Breast epithelium (tissue), 3 donors: ENCODE data around the gene PRDX5.

ENCODE experiments used
- CTCF ChIP-seq, 3 donors: fragments of 450-650 bp; IDR thresholded peaks; one replicate each; pipeline ENCODE4 v1.5.1; 2016 to 2017; ENCODE audit warnings: antibody characterized with exemption in 3 of 3, mild to moderate bottlenecking in 3 of 3, moderate library complexity in 3 of 3
- POLR2A ChIP-seq: fragments of 450-650 bp; IDR thresholded peaks from one replicate; pipeline ENCODE4 v1.6.1; 2016; ENCODE audit warnings: antibody characterized with exemption, mild to moderate bottlenecking, moderate library complexity

DNA sequence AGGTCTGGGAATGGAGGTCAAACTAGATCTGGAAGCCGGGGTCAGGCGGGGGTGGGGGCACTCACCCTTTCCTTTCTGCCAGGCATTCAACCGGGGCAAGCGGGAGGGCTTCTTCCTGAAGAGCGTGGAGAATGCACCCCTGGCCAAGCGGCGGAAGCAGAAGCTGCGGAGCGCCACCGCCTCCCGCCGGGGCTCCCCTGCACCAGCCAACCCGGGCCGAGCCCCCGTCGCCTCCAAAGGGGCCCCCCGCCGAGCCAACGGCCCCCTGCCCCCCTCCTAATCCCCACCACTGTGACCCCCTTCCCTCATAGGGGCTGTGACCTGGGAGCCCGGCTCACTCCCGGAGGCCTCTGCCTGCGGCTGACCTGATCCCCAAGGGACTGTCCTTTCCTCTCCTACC lies 53.3 kb downstream of the PRDX5 start:
- TF ChIP-seq CTCF (IDR thresholded peaks at IDR 0.05) (no peak), POLR2A (no peak)
